HG03571 (cell line): ENCODE data around the gene MSH4.
"Not testable (repeated sequence)": the region's sequence is repeated elsewhere in the genome, so short reads cannot be mapped to it uniquely, and the experiment has no call there.

Experiments
- ATAC-seq: cut with Tn5 transposase; IDR thresholded peaks from one replicate; pipeline ENCODE4 v1.9.1; 2021; ENCODE audit not compliant: unreplicated experiment

MSH4 gene

GRCh38 chr1:75795703-75796193, 934 bp upstream of the MSH4 start:
- ATAC-seq, result no peak

GRCh38 chr1:75797273-75797588, 549 bp downstream of the MSH4 start:
- no peak for ATAC-seq

GRCh38 chr1:75797606-75798216, 1.0 kb downstream of the MSH4 start:
- ATAC-seq, result no peak

- not testable (repeated sequence) for ATAC-seq
These were observed 4.8 kb downstream of the MSH4 start for GRCh38 chr1:75801480-75801879.

- no peak for ATAC-seq
These were observed 12.2 kb downstream of the MSH4 start for GRCh38 chr1:75808921-75809320.

GRCh38 chr1:75810113-75810512, 13.4 kb downstream of the MSH4 start:
- ATAC-seq, result not testable (repeated sequence)

- ATAC-seq, result no peak
These were observed 14.7 kb downstream of the MSH4 start for GRCh38 chr1:75811211-75811981.

GRCh38 chr1:75812065-75812464, 15.4 kb downstream of the MSH4 start:
- no peak for ATAC-seq

- not testable (repeated sequence) for ATAC-seq
These were observed 26.9 kb downstream of the MSH4 start for GRCh38 chr1:75823596-75823995.

GRCh38 chr1:75836528-75837100, 39.9 kb downstream of the MSH4 start:
- ATAC-seq, result no peak

GRCh38 chr1:75838079-75838478, 41.4 kb downstream of the MSH4 start:
- ATAC-seq, result no peak

- no peak for ATAC-seq
These were observed 44.7 kb downstream of the MSH4 start for GRCh38 chr1:75841421-75841820.

- ATAC-seq, result no peak
These were observed 48.9 kb downstream of the MSH4 start for GRCh38 chr1:75845576-75845975.

- ATAC-seq, result no peak
These were observed 58.3 kb downstream of the MSH4 start for GRCh38 chr1:75855010-75855409.

- no peak for ATAC-seq
These were observed 59.1 kb downstream of the MSH4 start for GRCh38 chr1:75855734-75856133.

- no peak for ATAC-seq
These were observed 65.1 kb downstream of the MSH4 start for GRCh38 chr1:75861831-75862230.

- no peak for ATAC-seq
These were observed 74.3 kb downstream of the MSH4 start for GRCh38 chr1:75870951-75871350.

- ATAC-seq, result no peak
These were observed 83.3 kb downstream of the MSH4 start for GRCh38 chr1:75879985-75880384.

- no peak for ATAC-seq
These were observed 87.8 kb downstream of the MSH4 start for GRCh38 chr1:75884437-75884836.

- ATAC-seq, result no peak
These were observed 104.7 kb downstream of the MSH4 start for GRCh38 chr1:75901371-75901770.

- no peak for ATAC-seq
These were observed 112.1 kb downstream of the MSH4 start for GRCh38 chr1:75908717-75909152.

GRCh38 chr1:75916834-75917233, 120.2 kb downstream of the MSH4 start:
- no peak for ATAC-seq
